ENCODE data around the gene PEG3.

PEG3 gene

GRCh38 chr19:56808717-56809392, 31.7 kb downstream of the PEG3 start:
- DNase-seq (ENCODE audit: low spot score) = no peak

GRCh38 chr19:56806639-56807038, 33.9 kb downstream of the PEG3 start:
- no peak for DNase-seq (ENCODE audit: low spot score)
